ENCODE measurements around the gene TPCN1. TPM values are rescaled to one million over a fixed set of nuclear protein-coding genes. Genes with fewer than 3 reads are reported as not detected.

TPCN1 gene
- total RNA-seq, 1 experiment from 2014 or later, result 91.1 TPM

DNA sequence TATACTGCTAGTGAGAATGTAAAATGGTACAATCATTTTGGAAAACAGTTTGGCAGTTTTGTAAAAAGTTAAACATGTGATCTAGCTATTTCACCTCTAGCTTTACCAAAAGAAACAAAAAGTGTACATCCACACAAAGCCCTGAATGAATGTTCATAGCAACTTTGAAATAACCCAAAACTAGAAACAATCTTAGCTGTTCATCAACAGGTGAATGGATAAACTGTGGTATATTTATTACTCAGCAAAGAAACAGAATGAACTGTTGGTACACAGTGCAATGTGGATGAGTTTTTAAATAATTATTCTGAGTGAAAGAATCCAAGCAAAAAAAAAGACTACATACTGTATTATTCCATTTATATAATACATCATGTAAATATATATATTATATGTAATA is 36.3 kb downstream of the TPCN1 start:
- CTCF ChIA-PET, result interaction anchor here (0.7 kb wide), 1 partner anchor 22 kb away, joined by 3 read pairs; no protein-coding TSS in a partner anchor
- H3K9me3 Mint-ChIP-seq (ENCODE audit: low read depth, unreplicated experiment), result peaks cover 4% of the 10 kb centered on the region
- no peak overlapping the region for H3K27ac Mint-ChIP-seq (ENCODE audit: unreplicated experiment)
- H3K4me1 Mint-ChIP-seq (ENCODE audit: low read depth, unreplicated experiment), result peaks cover 12% of the 10 kb centered on the region
- TF ChIP-seq, protein P1, sequence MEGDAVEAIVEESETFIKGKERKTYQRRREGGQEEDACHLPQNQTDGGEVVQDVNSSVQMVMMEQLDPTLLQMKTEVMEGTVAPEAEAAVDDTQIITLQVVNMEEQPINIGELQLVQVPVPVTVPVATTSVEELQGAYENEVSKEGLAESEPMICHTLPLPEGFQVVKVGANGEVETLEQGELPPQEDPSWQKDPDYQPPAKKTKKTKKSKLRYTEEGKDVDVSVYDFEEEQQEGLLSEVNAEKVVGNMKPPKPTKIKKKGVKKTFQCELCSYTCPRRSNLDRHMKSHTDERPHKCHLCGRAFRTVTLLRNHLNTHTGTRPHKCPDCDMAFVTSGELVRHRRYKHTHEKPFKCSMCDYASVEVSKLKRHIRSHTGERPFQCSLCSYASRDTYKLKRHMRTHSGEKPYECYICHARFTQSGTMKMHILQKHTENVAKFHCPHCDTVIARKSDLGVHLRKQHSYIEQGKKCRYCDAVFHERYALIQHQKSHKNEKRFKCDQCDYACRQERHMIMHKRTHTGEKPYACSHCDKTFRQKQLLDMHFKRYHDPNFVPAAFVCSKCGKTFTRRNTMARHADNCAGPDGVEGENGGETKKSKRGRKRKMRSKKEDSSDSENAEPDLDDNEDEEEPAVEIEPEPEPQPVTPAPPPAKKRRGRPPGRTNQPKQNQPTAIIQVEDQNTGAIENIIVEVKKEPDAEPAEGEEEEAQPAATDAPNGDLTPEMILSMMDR (IDR thresholded peaks at IDR 0.05; ENCODE audit: unreplicated experiment), result no peak
- intact Hi-C loops (cut with micrococcal nuclease; ENCODE audit: unreplicated experiment), result no loop called here
- no peak overlapping the region for H3K4me3 Mint-ChIP-seq (ENCODE audit: low read depth, unreplicated experiment)
- BruUV-seq (replicated peaks), result no TSS peak
- no peaks in the 10 kb centered on the region for H3K27me3 Mint-ChIP-seq (ENCODE audit: unreplicated experiment)
- DNase-seq, result no peak
- H3K36me3 Mint-ChIP-seq (ENCODE audit: insufficient read depth, unreplicated experiment), result peaks cover 11% of the 10 kb centered on the region

DNA sequence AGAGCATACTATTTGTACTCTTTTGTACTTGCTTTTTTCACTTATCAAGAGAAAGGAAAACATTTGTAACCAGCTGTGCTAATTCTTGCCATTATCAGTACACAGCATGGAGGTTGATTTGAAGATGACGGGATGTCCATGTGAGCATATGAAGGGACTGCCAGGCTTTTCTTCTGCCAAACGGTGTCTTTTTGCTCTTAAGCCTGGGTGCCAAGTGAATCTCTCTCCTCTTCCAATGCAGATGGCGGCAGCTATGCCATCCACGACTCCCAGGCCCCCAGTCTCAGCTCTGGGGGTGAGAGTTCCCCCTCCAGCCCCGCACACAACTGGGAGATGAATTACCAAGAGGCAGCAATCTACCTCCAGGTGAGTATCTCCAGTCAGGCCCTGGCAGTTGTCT is 38.9 kb downstream of the TPCN1 start:
- H3K36me3 Mint-ChIP-seq (ENCODE audit: insufficient read depth, unreplicated experiment), result peaks cover 11% of the 10 kb centered on the region
- TF ChIP-seq, protein P1 (IDR thresholded peaks at IDR 0.05; ENCODE audit: unreplicated experiment), result no peak
- intact Hi-C loops (cut with micrococcal nuclease; ENCODE audit: unreplicated experiment), result no loop called here
- H3K27me3 Mint-ChIP-seq (ENCODE audit: unreplicated experiment), result no peaks in the 10 kb centered on the region
- CTCF ChIA-PET, result no interaction called here
- peaks cover 12% of the 10 kb centered on the region for H3K4me1 Mint-ChIP-seq (ENCODE audit: low read depth, unreplicated experiment)
- H3K9me3 Mint-ChIP-seq (ENCODE audit: low read depth, unreplicated experiment), result no peaks in the 10 kb centered on the region
- DNase-seq, result no peak
- no peak overlapping the region for H3K27ac Mint-ChIP-seq (ENCODE audit: unreplicated experiment)
- no TSS peak for BruUV-seq (replicated peaks)
- no peak overlapping the region for H3K4me3 Mint-ChIP-seq (ENCODE audit: low read depth, unreplicated experiment)

DNA sequence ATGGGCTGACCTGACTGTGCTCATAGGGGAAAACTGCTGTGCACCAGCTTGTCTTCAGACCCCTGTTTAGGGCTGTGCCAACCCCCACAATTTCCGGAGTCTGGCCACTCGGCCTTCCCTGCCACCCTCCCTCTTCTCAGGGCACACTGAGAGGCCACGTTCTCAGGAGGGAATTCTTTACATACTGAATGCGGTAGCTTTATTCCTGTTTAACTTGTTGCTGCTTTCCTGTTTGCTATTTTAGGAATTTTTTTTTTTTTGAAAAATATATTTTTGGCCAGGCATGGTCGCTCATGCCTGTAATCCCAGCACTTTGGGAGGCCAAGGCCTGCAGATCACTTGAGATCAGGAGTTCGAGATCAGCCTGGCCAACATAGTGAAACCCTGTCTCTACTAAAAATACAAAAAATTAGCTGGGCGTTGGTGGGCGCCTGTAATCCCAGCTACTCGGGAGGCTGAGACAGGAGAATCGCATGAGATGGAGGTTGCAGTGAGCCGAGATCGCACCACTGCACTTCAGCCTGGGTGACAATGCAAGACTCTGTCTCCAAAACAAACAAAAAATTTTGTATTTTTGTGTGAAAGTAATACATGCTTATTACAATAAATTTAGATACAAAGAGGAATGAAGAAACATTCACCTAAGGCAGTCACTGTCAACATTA is 39.5 kb downstream of the TPCN1 start:
- Mint-ChIP-seq H3K36me3 (ENCODE audit: insufficient read depth, unreplicated experiment) (peaks cover 11% of the 10 kb centered on the region), H3K27ac (ENCODE audit: unreplicated experiment) (no peak overlapping the region), H3K4me3 (ENCODE audit: low read depth, unreplicated experiment) (no peak overlapping the region), H3K27me3 (ENCODE audit: unreplicated experiment) (no peaks in the 10 kb centered on the region), H3K4me1 (ENCODE audit: low read depth, unreplicated experiment) (peaks cover 12% of the 10 kb centered on the region), H3K9me3 (ENCODE audit: low read depth, unreplicated experiment) (no peaks in the 10 kb centered on the region)
- no TSS peak for BruUV-seq (replicated peaks)
- CTCF ChIA-PET, result no interaction called here
- no peak for DNase-seq
- TF ChIP-seq, protein P1 (IDR thresholded peaks at IDR 0.05; ENCODE audit: unreplicated experiment), result no peak
- intact Hi-C loops (cut with micrococcal nuclease; ENCODE audit: unreplicated experiment), result no loop called here

DNA sequence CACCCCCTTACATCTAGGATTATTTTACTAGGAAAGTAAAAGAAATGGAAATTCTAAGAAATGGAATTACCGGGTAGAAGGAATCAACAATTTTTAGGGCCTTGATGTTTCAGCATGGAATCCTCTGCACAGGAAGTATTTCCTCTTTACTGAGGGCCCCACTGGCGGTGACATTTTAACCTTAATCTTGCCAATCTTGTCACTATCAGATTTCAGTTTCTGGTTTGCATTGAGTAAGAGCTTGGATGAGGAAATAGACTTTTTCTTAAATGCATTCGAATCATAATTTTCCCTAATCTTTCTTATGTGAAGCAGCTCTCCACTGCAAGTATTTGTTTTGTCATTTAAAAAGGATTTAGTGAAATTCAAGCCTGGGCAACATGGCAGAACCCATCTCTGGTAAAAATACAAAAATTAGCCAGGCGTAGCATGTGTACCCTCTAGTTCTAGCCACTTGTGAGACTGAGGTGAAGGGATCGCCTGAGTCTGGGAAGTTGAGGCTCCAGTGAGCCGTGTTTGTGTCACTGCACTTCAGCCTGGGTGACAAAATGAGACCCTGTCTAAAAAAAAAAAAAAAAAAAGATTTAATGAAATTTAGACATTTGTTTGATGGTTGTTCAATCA is 40.7 kb downstream of the TPCN1 start:
- no peak overlapping the region for H3K27ac Mint-ChIP-seq (ENCODE audit: unreplicated experiment)
- no peaks in the 10 kb centered on the region for H3K9me3 Mint-ChIP-seq (ENCODE audit: low read depth, unreplicated experiment)
- TF ChIP-seq, protein P1 (IDR thresholded peaks at IDR 0.05; ENCODE audit: unreplicated experiment), result no peak
- H3K4me1 Mint-ChIP-seq (ENCODE audit: low read depth, unreplicated experiment), result peaks cover 12% of the 10 kb centered on the region
- peaks cover 11% of the 10 kb centered on the region for H3K36me3 Mint-ChIP-seq (ENCODE audit: insufficient read depth, unreplicated experiment)
- BruUV-seq (replicated peaks), result no TSS peak
- no peak overlapping the region for H3K4me3 Mint-ChIP-seq (ENCODE audit: low read depth, unreplicated experiment)
- no peak for DNase-seq
- intact Hi-C loops (cut with micrococcal nuclease; ENCODE audit: unreplicated experiment), result no loop called here
- H3K27me3 Mint-ChIP-seq (ENCODE audit: unreplicated experiment), result no peaks in the 10 kb centered on the region
- CTCF ChIA-PET, result interaction anchor here (0.7 kb wide), 1 partner anchor 13 kb away, joined by 3 read pairs; no protein-coding TSS in a partner anchor
